Gastrocnemius medialis (tissue), 4 donors: Measurements from ENCODE around the gene TEX38.

Experiments used
- CTCF ChIP-seq, 5 experiments: fragments of 450-650 bp in 3 of 5; fragments of 200-600 bp in 2 of 5; sonication (generic) in 2 of 5; IDR thresholded peaks in 4 of 5; conservative IDR thresholded peaks in 1 of 5; 1 replicate in 4 of 5; 2 replicates in 1 of 5; pipeline ENCODE4 v1.5.1; 2016 to 2019; ENCODE audit warnings: antibody characterized with exemption in 5 of 5, mild to moderate bottlenecking in 3 of 5, moderate library complexity in 3 of 5
- POLR2A ChIP-seq, 2 donors: fragments of 450-650 bp; IDR thresholded peaks; one replicate each; pipeline ENCODE4 v1.6.1; 2017; ENCODE audit warnings: antibody characterized with exemption in 2 of 2, mild to moderate bottlenecking in 2 of 2, moderate library complexity in 2 of 2

- TF ChIP-seq CTCF (IDR thresholded peaks at IDR 0.05 in 4 of 5, conservative IDR thresholded peaks at IDR 0.05 in 1 of 5) = no peak
- no peak for TF ChIP-seq POLR2A (IDR thresholded peaks at IDR 0.05)
These were observed 21.4 kb downstream of the TEX38 start for GRCh38 chr1:46692811-46693770.
